GM10847 (cell line): Measurements from ENCODE around the gene IQCM.

Source experiments
- POLR2A ChIP-seq: IDR thresholded peaks from 2 replicates; pipeline ENCODE4 v1.6.1; 2011; ENCODE audit not compliant: insufficient read length; ENCODE audit errors: extremely low read depth

The IQCM gene

DNA sequence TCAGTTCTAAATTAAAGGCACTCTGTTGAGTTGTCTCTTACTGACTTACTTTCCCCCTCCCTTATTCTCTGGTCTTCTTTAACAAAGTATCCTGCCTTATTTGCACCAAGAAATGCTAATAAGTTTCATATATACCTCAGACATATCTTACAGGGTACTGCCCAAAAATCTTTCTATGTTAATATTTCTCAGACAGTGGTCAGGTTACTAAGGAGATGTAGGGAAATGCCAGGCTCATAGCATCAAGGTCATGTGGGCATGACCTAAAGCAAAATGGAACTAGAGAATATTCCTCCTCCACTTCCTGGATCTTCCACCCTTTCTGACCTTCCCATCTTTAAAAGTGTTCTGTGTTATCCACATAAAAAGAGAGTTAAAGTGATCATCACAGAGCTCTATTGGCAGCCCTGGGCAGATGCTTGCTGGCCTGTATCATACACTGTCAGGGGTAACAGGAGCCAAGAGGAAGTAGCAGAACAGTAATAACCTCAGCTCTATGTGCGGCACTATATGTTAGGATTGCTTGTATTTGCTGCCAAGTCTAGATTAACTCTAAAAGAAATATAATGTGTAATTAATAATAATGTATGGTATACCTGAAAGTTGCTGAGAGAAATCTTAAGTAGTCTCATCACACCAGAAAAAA, 74.3 kb downstream of the IQCM start:
- no peak for TF ChIP-seq POLR2A

DNA sequence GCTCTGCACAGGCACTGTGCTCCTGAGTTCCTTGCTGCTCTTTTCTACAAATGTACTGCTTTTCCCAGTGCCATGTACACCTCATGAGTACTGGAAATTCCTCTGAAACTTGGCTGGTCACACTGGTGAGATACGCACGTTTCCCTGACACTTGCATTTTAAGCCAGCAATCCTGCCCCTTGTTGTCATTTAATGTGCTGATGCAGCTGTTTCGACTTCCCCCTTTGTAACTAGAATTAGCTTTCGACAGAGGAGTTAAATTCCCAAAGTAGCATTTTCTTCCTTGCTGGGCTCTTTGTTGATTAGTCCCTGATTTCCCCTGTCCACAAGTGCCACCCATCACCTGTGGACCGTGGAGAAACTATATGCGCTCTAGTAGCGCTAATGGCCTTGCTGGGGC, 77.5 kb downstream of the IQCM start:
- TF ChIP-seq POLR2A, result no peak

DNA sequence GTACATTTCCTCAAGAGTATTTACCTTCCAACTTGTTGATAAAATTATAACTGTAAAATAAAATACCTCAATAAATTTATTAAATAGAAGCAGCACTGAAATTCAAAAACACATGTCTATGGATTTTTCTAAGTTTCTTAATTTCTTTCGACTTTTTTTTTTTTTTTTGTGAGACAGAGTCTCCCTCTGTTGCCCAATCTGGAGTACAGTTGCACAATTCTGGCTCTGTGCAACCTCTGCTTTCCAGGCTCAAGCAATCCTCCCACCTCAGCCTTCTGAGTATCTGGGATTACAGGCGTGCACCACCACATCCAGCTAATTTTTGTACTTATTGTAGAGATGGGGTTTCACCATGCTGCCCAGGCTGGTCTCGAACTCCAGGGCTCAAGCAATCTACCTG, 79.8 kb downstream of the IQCM start:
- TF ChIP-seq POLR2A, result no peak

DNA sequence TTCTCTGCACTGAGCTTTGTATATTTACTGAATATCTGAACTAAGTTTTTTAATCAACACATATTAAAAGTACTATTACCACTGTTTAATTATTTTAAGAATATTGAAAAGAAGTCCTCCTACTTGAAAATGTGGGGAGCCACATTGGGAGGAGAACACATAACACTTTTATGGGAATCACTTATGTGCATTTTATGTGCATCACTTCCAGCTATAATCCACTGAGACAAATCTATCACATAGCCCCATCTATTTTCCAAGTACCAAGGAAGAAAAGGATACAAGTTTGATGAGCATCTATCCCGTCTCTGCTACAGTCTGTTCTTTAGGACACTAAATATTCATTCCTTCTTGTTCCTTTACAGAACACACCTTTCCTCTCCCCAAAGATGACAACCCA, 87.2 kb downstream of the IQCM start:
- TF ChIP-seq POLR2A, result no peak

DNA sequence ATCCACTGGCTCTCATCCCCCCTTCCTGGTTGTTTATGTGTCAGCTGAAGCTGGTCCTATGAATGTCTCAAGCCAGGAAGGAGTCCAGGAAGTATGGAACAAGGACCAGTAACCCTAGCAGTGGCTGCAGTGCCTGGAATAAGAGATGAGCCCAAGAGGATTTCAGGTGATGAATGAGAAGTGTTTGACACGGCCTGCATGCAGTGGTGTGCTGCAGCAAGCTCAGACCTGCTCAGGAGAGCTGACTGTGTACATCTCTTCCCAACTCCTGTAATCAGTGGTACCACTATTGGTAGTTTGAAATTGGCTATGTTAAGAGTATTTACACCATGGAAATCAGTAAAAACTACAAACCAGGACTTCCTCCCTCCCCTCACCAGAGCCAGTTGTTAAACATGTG, 88.0 kb downstream of the IQCM start:
- no peak for TF ChIP-seq POLR2A

DNA sequence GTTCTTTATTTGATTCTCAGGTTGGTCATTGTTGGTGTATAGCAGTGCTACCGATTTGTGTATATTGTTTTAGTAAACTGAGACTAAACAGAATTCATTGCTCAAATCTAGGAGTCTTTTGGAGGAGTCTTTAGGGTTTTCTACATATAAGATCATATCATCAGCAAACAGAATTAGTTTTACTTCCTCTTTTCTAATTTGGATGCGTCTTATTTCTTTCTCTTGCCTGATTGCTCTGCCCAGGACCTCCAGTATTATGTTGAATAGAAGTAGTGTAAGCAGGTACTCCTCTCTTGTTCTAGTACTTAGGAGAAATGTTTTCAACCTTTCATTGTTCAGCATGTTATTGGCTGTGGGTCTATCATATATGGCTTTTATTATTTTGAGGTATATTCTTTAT, 92.6 kb downstream of the IQCM start:
- no peak for TF ChIP-seq POLR2A

DNA sequence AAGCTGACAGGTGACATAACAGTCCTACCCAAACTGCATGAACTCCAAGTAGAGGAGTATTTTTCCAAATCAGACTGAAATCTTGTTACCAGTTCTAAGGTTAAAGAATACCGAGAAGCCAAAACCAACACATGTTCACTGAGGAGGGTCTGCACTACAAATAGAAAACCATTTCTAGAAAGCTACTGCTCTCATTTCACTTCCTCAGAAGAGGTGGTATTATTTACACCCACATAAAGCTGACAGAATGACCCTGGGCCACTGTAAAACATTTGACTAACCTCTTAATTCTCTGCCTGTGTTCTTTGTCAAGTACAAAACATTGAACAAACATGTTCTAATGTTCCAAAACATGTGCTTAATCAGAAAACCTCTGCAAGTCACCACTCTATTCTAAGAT, 95.8 kb downstream of the IQCM start:
- no peak for TF ChIP-seq POLR2A

DNA sequence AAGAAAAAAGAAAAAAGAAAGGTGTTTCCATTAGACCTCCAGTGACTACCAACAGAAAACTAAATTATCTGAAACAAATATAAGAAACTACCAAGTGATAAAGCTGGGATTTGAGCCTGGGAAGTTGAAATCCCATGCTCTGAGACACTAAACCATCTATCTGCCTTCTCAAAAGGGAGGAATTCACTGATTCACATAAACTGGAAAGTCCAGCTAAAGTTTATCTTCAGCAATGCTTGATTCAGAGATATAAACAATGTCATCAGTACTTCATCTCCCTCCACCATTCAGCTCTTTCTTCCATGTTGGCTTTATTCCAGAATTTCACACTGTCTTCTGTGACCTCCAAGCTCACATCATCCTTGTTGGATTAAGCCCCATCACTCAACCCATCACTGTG, 96.3 kb downstream of the IQCM start:
- no peak for TF ChIP-seq POLR2A

DNA sequence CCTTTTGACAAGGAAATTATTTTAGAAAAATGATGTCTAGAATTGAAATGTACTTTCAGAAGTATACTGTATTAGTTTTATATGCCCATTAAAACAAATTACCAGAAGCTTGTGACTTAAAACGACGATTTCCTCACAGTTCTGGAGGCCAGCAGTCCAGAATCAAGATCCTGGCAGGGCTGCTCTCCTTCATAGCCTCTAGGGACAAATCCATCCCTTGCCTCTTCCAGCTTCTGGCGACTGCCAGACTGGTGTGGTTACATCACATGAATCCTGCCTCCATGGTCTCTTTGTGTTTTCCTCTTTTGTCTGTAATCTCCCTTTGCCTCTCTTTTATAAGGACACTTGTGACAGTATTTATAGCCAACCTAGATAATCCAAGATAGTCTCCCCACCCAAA, 97.1 kb downstream of the IQCM start:
- TF ChIP-seq POLR2A, result no peak

DNA sequence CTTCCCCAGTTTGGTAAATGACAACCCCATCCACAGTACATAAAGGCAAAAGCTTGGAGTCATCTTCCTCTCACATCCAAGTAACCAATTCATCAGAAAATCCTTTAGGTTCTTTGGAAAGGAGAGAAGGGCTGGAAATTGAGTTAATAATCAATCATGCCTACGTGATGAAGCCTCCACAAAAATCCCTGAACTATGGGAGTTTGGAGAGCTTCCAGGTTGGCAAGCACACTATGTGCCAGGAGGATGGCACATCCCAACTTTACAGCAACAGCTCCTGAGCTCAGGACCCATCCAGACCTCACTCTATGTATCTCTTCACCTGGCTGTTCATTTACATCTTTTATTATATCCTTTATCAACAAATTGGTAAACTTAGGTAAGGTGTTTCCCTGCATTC, 98.9 kb downstream of the IQCM start:
- no peak for TF ChIP-seq POLR2A

DNA sequence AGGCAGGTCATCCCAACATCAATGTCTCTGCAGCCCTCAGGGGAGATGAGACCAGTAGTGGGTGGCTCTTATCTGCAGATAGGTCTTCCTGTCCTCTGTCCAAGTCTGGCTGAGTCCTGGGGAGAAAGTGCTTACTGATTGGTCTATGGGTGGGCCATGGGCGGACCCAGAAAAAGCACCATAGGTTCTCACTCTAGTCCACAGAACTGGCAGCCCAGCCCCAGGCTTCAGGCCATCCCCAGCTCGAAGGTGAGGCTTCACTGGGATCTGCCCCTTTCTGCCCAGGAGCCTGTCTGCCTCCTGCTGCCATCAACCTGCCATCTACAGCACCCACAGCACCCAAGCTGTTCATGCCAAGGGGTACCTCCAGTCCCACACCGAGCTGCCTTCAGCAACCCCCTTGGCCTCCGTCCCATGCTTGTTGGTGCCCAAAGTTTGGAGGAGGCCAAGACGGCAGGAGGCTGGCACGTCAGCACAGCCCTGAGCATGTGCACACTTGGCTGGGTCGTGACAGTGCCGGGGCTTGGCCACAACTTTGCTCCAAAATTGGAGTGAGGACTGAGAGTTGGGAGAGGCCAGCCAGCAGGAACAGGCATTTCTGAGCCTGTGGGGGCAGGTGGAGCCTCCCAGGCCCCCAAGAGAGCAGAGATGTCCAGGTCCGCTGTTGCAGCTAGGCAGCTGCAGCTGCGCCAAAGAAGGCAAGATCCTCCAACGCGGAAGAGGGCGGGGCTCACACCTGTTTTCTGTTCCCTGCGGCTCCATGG, 99.6 kb downstream of the IQCM start:
- no peak for TF ChIP-seq POLR2A

DNA sequence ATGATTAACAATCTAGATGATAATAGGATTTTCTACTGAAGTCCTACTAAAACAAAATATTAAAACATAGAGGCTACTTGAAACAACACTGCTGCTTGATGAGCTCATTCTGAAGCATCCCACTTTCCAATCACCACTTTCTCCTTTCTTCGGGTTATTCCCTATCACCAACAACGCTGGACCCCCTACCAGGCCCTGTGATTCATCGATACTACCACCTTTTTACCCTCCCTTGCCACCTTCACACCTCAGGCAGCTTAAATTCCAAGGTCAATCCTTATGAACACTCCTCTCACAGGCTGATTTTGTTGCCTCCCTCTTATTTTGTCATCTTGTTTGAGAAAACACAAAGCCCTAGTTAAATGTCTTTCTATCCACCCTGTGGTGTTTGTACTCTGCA, 102.6 kb downstream of the IQCM start:
- TF ChIP-seq POLR2A, result no peak

DNA sequence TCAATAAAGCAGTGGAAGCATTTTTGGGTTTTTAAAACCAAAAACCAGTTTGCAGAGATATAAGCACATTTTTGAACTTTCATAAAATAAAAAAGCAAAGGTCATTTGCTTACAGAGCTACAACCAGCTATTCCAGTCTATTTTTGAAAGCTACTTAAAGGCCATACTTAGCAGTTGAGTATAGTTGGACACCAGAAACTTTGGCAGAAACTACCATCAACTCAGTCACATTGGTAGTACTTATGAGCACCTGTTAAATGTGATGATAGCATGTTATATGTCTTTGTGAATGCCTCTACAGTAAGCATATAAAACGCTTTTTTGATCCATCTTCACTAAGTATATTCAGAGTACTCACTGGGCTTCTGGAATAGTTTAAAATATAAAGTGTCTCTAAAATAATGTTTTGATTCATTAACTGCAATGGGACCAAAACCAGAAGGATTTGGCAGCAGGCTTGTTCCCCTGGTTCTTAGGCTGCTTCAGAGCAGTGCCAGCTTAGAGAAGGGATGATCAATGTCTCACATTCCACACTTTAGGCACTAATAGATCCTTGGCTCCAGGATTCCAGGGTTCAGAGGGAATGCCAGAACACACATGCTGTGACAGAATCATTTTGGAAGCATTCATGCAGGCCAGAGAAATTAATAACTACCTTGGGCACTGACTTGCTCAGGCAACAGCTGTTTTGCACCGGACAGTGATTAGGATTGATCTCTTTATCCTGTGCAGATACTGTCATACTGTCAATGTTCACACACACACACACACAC, 103.9 kb downstream of the IQCM start:
- TF ChIP-seq POLR2A, result no peak

DNA sequence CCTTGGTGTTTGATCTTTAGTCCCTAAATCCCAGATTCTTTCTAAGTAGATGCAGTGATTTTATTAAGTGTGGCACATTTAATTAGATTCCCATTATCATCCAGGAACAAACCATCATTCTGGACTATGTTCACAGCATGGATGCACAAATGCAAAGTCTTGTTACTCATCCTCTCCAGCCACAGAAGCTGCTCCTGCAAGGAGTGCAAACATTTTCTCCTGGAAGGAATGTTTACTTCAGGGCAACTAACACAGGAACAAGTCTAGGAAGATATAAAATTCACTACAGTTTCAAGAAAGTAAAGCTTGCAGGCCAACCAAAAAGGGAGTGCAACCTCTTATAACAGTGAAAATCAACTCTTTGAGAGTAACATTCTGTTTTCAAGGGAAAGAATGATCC, 106.0 kb downstream of the IQCM start:
- TF ChIP-seq POLR2A, result no peak

DNA sequence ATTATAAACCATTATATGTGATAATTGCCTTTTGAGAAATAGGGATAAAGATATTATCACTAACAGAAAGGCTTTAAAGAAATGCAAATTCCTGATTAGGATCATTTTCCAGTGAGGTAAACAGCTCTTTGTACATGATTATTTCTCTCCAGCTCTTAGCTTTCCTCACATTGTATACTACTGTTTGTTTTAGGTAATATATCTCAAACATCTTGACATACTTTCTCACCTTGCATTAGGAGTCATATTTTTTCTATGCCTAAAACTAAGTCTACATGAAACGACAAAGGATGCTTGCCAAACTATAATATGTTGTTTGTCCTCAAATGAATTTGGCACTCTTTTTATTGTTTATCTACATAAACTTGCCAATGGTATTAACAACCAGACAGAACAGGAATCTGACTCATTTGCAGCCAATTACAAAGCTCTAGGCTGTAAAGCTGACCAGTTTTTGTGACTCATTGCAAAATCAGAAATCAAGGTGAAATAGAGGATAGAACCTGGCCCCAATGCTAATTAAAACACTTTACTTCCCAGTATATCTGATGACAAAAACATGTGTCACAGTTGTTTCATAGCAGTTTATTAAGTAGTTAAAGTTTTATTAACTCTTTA, 107.0 kb downstream of the IQCM start:
- TF ChIP-seq POLR2A, result no peak

DNA sequence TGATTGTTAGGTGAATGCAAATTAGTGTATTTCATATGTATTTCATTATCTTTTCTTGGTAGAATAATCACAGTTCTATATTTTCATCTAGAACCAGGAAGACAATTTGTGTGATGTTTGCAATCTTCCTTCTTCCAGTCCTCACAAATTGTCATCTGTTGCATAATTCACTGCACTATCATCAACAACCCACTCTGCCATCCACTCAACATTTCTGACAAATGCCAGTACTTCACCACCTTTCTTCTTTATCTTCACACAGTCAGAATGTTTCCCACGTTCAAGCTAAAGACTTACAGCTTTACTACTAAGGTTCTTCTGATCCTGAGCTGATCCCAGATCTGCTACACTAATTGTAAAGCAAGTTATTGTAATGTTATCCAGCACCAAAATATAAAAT, 107.8 kb downstream of the IQCM start:
- no peak for TF ChIP-seq POLR2A

DNA sequence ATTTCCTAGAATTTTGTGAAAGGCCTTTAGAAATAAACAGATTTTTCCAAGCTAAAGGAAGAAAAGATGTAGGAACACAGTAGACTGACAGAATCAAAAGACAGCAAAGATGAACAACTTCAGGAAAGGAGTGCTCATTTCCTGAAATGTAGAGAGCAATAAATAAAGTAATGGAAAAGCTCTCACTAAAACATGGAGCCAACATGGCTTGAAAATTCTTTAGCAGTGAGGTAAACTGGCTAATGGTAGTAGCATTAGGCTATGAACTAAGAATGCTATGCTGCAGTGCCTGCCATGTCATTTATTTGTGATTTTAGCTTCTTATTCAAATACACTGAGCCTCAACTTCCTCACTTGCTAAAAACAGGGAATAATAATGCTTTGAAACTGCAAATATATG, 108.7 kb downstream of the IQCM start:
- TF ChIP-seq POLR2A, result no peak
